HG02938 (cell line): Measurements from ENCODE around the gene PRCP.
"Not testable (repeated sequence)": the region's sequence is repeated elsewhere in the genome, so short reads cannot be mapped to it uniquely, and the experiment has no call there.

ENCODE experiments used
- ATAC-seq: cut with Tn5 transposase; IDR thresholded peaks from one replicate; pipeline ENCODE4 v1.9.1; 2021; ENCODE audit warnings: mild to moderate bottlenecking, moderate library complexity; ENCODE audit not compliant: unreplicated experiment

The PRCP gene

DNA sequence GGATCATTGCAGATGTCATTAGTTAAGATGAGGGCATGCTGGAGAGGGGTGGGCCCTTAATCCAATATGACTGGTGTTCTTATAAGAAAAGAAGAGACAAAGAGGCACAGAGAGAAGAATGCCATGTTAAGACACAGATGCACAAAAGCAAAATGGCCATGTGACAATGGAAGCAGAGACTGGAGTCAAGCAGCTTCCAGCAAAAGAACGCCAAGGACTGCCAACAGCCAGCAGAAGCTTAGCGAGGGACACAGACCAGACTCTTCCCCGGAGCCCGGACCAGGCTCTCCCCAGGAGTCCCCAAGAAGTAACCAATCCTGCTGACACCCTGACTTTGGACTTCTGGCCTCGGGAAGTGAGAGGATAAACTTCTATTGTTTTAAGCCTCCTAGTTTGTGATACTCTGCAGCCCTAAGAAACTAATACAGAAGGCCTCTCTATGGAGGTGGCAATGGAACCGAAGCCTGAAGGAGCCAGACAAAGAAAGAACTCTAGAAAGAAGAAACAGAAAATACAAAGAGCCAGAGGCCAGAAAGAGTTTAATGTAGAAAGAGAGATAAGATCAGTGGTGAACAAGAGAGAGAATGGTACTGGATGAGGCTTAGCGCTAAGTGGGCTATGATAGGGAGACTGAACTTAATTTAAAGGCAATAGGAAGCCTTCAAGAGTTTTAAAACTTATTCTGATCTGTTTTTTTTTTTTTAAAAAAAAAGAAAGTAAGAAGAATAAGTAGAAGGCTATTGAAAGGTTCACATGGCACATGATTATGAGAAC is 27.7 kb downstream of the PRCP start:
- no peak for ATAC-seq

DNA sequence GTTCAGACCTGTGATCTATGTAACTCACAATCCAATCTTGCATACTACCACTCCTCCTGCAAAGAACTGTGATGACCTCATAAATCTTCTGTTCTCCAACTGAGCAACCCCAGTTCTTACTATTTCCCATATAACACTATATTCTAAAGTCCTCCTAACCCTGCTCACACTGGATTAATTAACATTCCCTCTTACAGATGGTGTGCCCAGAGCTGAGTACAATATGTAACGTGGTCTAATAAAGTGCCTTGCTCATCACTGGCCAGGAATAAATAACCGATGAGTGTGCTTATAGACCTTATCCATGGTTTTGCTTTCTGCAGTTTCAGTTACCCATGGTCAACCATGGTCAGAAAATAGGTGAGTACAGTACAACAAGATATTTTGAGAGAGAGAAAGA is 28.6 kb downstream of the PRCP start:
- no peak for ATAC-seq

- ATAC-seq, result no peak
Measured at GRCh38 chr11:82869657-82870056, 30.6 kb downstream of the PRCP start.

DNA sequence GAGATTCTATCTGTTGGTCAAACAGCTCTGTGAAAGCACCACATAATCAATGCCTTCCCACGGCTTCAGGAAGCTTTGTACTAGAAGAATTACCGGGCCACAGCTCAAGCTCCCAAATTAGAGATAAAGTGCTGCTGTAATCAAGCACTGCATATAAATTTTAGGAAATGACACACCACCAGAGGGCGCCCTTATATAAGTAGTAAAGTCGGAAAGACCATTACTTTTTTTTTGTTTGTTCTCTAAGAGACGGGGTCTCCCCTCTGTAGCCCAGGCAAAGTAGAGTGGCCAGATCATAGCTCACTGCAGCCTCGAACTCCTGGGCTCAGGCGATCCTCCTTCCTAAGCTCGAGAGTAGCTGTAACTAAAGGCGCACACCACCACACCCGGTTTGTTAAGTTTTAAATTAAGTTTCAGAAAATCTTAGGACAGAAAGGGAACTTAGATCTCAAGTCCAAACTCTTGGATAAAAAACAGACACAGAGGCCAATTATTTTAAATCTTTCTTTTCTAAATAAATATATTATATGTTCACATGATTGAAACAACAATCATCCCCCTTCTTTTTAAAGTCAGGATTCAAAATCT is 32.6 kb downstream of the PRCP start:
- no peak for ATAC-seq

GRCh38 chr11:82865841-82866240 is 34.4 kb downstream of the PRCP start:
- ATAC-seq, result no peak

DNA sequence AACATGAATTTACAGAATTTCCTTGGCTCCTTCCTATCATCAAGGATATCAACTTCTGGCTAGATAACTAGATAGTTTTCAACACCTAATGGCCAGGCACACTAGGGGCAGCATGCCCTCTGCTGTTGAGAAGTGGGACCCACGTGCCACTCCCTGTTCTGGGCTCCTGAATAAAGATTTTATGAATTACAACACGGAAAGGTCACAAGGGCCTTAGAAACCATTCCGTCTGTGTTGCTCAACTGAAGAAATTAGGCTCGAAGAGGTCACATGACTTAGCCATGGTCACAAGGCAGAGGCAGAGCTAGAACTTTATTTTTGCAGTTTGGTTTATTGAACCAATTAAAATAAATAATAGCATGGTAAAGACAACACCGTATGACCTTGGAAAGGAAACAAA is 36.0 kb downstream of the PRCP start:
- ATAC-seq, result no peak

GRCh38 chr11:82863209-82863608 is 37.0 kb downstream of the PRCP start:
- ATAC-seq, result no peak

DNA sequence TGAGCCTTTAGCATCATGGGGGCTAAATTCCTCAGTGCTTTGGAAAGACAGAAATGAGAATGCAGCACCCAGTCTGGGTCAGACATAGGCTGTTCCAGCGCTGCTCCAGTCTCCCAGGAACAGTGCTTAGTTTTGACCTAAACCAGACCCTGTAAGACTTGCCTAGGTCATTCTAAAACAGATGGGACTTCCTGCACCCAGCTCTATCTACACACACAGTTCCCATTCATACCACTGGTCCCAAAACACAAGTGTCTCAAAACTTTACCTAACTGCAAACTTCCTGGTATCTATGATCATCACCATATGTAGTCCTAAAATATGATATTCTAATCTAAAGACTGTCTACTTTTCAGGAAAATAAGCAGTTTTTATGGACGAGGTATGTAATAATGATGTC is 37.9 kb downstream of the PRCP start:
- ATAC-seq, result no peak

GRCh38 chr11:82859750-82860149 is 40.5 kb downstream of the PRCP start:
- no peak for ATAC-seq

GRCh38 chr11:82858556-82859091 is 41.6 kb downstream of the PRCP start:
- ATAC-seq, result no peak

GRCh38 chr11:82858133-82858532 is 42.1 kb downstream of the PRCP start:
- no peak for ATAC-seq

DNA sequence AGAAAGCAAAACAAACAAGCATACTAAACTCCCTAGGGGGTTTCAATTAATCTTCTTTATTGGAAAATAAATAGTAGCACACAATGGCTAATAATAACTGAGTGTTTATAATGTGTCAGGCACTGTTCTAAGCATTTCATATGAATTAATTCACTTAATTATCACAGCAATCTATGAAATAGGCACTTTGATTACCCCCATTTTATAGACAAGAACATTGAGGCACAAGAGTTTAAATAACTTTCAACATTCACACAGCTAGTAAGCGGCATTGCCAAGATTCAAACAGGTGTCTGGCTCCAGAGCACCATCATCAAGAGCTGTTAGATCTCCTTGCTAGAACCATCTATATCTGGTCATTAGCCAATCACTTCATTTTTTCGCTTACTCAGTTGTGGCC is 43.1 kb downstream of the PRCP start:
- no peak for ATAC-seq

GRCh38 chr11:82855616-82856015 is 44.6 kb downstream of the PRCP start:
- no peak for ATAC-seq

DNA sequence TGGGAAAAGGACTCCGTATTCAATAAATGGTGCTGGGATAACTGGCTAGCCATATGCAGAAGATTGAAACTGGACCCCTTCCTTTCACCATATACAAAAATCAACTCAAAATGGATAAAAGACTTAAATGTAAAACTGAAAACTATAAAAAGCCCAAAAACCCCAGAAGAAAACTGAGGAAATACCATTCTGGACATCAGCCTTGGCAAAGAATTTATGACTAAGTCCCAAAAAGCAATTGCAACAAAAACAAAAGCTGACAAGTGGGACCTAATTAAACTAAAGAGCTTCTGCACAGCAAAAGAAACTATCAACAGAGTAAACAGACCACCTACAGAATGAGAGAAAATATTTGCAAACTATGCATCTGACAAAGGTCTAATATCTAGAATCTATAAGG is 45.3 kb downstream of the PRCP start:
- not testable (repeated sequence) for ATAC-seq

- ATAC-seq, result no peak
Measured at GRCh38 chr11:82854242-82854641, 46.0 kb downstream of the PRCP start.

DNA sequence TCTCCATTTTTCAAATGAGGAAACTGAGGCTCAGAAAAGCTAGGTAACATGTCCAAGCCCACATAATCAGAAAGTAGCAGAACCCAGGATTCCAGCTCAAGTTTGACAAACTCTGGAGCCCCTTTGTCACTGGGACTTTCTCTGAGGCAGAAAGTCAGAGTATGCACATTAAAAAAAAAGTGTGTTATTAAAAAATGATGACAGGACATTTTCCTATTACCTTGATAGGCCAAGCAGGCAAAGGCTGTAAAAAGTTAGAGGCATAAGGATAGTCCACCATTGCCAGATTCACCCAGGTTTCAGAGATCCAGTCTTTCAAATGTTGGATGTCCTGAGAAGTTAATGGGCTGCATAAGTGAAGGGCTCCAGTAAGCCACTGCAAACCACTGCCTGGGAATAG is 51.4 kb downstream of the PRCP start:
- no peak for ATAC-seq

- ATAC-seq, result no peak
Measured at GRCh38 chr11:82845356-82846353, 54.6 kb downstream of the PRCP start.

DNA sequence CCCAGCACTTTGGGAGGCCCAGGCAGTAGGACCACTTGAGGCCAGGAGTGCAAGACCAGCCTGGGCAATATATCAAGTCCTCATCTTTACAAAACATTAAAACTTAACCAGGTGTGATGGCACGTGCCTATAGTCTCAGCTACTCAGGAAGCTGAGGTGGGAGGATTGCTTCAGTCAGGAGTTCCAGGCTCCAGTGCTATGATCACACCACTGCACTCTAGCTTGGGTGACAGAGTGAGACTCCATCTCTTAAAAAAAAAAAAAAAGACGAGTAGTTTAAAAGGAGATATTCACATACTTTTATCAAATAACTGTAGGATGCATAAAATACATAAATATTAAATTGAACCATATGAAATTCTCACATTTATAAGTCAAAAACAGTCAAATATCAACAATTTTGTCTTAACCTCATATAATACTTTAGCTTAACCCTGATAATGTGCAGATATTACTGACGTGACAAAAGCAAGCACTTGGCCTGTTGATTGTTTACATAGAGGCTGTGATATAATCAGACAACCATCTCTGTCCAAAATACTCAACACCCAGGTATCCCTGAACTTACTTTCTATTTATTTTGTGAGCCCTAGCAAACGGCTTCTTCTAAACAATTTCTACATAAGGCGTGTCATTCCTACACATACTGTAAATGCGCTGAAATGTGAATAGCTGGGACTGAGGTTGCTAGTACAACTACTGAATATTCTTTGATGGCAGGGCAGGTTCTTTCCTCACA is 57.0 kb downstream of the PRCP start:
- no peak for ATAC-seq

- ATAC-seq, result no peak
Measured at GRCh38 chr11:82842019-82842418, 58.2 kb downstream of the PRCP start.

DNA sequence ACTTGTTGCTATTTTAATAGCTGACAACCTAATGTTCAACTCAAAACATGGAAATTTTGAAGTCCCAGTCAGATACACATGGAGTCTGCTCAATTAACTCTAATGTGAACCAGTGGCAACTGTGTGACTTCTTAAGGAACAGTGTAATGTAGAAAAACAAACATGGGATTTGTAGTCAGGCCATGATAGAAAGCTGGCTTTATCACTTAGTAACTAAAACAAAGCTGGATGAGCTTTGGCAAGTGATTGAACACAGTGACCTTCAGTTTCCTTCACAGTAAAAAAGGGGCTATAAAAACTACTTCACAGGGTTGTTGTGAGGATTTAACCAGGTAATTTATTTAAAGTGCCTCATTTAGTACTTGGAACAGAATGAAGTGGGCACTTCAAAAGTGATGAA is 62.6 kb downstream of the PRCP start:
- no peak for ATAC-seq

DNA sequence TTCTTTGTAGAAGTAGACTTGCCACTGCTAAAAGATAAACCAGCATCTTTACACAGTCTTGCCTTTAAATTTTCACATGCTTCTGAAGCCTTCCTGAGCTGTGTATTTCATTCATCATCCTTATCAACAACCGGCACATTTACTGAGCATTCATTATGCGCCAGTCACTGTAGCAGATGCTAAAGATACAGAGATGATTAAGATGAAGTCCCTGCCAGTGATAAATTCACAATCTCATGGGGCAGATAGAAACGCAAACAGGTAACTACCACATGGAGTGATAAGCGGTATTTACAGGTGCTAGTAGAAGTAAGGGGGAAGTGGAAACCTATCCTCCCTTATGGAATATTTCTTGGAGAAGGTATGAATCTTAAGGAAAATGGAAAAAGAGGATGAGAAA is 67.2 kb downstream of the PRCP start:
- ATAC-seq, result no peak
